Prostate gland (tissue), 2 donors: ENCODE results near the gene CSNK1G3. TPM values are rescaled to one million over a fixed set of nuclear protein-coding genes. Genes with fewer than 3 reads are reported as not detected.

Source experiments
- DNase-seq: peaks from one replicate; pipeline ENCODE4 v3.0.0-alpha.2; 2019; ENCODE audit warnings: low spot score
- H3K27ac ChIP-seq, 2 donors: fragments of 200-600 bp; sonication (generic); 2 replicates each; pipeline ENCODE4 v1.5.1; 2017 to 2019
- H3K27me3 ChIP-seq: fragments of 200-600 bp; sonication (generic); replicated peaks from 2 replicates; pipeline ENCODE4 v1.5.1; 2019; ENCODE audit not compliant: insufficient read depth
- H3K36me3 ChIP-seq, 2 donors: fragments of 200-600 bp; sonication (generic); 1 replicate in 1 of 2; 2 replicates in 1 of 2; pipeline versions ENCODE4 v1.5.1 to v1.8.1; 2017 to 2019
- H3K4me1 ChIP-seq: fragments of 200-600 bp; sonication (generic); replicated peaks from 2 replicates; pipeline ENCODE4 v1.5.1; 2019
- H3K4me3 ChIP-seq, 2 donors: fragments of 200-600 bp; sonication (generic); 2 replicates each; pipeline ENCODE4 v1.5.1; 2017 to 2019
- H3K9me3 ChIP-seq: fragments of 200-600 bp; sonication (generic); 2 replicates; pipeline ENCODE4 v1.5.1; 2017
- POLR2A ChIP-seq: fragments of 450-650 bp; IDR thresholded peaks from one replicate; pipeline ENCODE4 v1.6.1; 2016; ENCODE audit warnings: antibody characterized with exemption, mild to moderate bottlenecking
- POLR2AphosphoS5 ChIP-seq: sonication (generic); formaldehyde crosslinking; IDR thresholded peaks from one replicate; pipeline ENCODE4 v1.6.1; 2017; ENCODE audit warnings: antibody characterized with exemption
- WGBS: methylation state at CpG from one replicate; pipeline ENCODE4 v1.1.5; 2018; 5-methylcytosine and 5-hydroxymethylcytosine counted together
- intact Hi-C: fragments of 100-400 bp; cut with DNase I; formaldehyde crosslinking; loops from one replicate; pipeline ENCODE4 v1.14.2; 2022
- total RNA-seq, 2 donors: library from RNA; depleted of rRNA; stranded (reverse); fragments of >200 nt; gene quantifications; one replicate each; pipeline ENCODE4 v1.1.0, GENCODE V29; 2016
- TF ChIP-seq, protein P1 (sequence below), 4 experiments: fragments of 200-600 bp in 2 of 4; fragments of 450-650 bp in 2 of 4; sonication (generic) in 2 of 4; IDR thresholded peaks; 1 replicate in 3 of 4; 2 replicates in 1 of 4; pipeline ENCODE4 v1.5.1; 2016 to 2019; ENCODE audit warnings: antibody characterized with exemption in 4 of 4, mild to moderate bottlenecking in 2 of 4, moderate library complexity in 2 of 4

Gene CSNK1G3
- total RNA-seq, 2 donors from 2014 or later: 37.1 to 43.1 TPM

DNA sequence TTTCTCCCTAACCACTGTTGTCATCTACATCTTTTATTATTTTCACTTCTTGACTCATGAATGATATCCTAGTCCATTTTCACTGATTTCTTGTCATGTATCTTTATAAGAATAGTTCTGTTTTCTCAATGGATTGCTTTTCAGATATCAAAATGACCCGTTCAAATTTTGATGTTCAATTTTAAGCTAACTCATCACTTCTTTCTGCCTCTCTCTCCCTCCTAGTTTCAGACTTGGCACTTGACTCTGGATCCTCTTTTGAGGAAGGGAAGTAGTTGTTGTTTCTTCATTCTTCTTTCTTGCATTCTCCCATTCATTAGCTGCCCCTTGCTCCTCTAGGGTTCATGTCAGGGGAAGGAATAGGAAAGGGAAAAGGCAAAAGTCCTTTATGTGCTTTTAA, 23.7 kb downstream of the CSNK1G3 start:
- no peaks in the 10 kb centered on the region for H3K27me3 ChIP-seq
- no peak overlapping the region for H3K4me3 ChIP-seq
- H3K4me1 ChIP-seq: no peaks in the 10 kb centered on the region
- TF ChIP-seq POLR2AphosphoS5 (no peak), POLR2A (no peak)
- TF ChIP-seq, protein P1, sequence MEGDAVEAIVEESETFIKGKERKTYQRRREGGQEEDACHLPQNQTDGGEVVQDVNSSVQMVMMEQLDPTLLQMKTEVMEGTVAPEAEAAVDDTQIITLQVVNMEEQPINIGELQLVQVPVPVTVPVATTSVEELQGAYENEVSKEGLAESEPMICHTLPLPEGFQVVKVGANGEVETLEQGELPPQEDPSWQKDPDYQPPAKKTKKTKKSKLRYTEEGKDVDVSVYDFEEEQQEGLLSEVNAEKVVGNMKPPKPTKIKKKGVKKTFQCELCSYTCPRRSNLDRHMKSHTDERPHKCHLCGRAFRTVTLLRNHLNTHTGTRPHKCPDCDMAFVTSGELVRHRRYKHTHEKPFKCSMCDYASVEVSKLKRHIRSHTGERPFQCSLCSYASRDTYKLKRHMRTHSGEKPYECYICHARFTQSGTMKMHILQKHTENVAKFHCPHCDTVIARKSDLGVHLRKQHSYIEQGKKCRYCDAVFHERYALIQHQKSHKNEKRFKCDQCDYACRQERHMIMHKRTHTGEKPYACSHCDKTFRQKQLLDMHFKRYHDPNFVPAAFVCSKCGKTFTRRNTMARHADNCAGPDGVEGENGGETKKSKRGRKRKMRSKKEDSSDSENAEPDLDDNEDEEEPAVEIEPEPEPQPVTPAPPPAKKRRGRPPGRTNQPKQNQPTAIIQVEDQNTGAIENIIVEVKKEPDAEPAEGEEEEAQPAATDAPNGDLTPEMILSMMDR (IDR thresholded peaks at IDR 0.05): no peak
- no peaks in the 10 kb centered on the region for H3K36me3 ChIP-seq
- DNase-seq: no peak
- intact Hi-C loops: no loop called here
- no peaks in the 10 kb centered on the region for H3K9me3 ChIP-seq
- 94% methylated on average over 1 of the region's 1 CpG for WGBS
- no peak overlapping the region for H3K27ac ChIP-seq

DNA sequence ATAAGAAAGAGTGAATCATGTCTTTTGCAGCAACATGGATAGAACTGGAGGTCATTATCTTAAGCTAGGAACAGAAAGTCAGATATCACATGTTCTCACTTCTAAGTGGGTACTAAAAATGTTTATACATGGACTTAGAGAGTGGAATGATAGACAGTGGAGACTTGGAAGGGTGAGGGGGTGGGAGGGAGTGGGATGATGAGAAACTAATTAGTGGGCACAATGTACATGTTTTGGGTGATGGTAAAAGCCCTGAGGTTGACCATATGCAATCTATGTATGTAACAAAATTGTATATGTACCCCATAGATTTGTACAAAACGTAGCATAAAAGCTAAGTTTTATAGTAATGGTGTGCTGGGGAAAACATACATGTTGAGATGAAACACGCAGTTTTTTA, 25.3 kb downstream of the CSNK1G3 start:
- intact Hi-C loops: no loop called here
- Histone ChIP-seq H3K4me1 (no peaks in the 10 kb centered on the region), H3K9me3 (no peaks in the 10 kb centered on the region), H3K4me3 (no peak overlapping the region), H3K36me3 (no peaks in the 10 kb centered on the region), H3K27ac (no peak overlapping the region), H3K27me3 (no peaks in the 10 kb centered on the region)
- 94% methylated on average over 2 of the region's 2 CpGs for WGBS
- TF ChIP-seq POLR2AphosphoS5 (no peak), POLR2A (no peak)
- TF ChIP-seq, protein P1 (IDR thresholded peaks at IDR 0.05): no peak
- DNase-seq: no peak

DNA sequence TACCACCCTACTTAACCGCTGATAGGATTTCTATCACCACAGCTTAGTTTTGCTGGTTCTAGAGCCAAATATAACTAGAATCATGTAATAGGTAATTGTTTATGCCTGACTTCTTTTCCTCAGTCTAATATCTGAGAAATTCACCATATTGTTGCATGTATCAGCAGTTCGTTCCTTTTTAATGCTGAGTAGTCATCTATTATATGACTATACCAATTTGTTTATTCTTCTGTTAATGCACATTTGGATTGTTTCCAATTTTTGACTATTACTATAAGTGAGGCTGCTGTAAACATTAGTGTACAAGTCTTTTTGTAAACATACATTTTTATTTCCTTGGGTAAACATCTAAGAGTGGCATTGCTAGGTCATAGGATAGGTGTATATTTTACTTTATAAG, 25.9 kb downstream of the CSNK1G3 start:
- no peaks in the 10 kb centered on the region for H3K27me3 ChIP-seq
- TF ChIP-seq, protein P1 (IDR thresholded peaks at IDR 0.05): no peak
- no peak for TF ChIP-seq POLR2AphosphoS5
- no peak for TF ChIP-seq POLR2A
- DNase-seq: no peak
- H3K4me1 ChIP-seq: no peaks in the 10 kb centered on the region
- H3K27ac ChIP-seq: no peak overlapping the region
- intact Hi-C loops: no loop called here
- H3K9me3 ChIP-seq: no peaks in the 10 kb centered on the region
- 95% methylated on average over 2 of the region's 2 CpGs for WGBS
- H3K4me3 ChIP-seq: no peak overlapping the region
- H3K36me3 ChIP-seq: no peaks in the 10 kb centered on the region

DNA sequence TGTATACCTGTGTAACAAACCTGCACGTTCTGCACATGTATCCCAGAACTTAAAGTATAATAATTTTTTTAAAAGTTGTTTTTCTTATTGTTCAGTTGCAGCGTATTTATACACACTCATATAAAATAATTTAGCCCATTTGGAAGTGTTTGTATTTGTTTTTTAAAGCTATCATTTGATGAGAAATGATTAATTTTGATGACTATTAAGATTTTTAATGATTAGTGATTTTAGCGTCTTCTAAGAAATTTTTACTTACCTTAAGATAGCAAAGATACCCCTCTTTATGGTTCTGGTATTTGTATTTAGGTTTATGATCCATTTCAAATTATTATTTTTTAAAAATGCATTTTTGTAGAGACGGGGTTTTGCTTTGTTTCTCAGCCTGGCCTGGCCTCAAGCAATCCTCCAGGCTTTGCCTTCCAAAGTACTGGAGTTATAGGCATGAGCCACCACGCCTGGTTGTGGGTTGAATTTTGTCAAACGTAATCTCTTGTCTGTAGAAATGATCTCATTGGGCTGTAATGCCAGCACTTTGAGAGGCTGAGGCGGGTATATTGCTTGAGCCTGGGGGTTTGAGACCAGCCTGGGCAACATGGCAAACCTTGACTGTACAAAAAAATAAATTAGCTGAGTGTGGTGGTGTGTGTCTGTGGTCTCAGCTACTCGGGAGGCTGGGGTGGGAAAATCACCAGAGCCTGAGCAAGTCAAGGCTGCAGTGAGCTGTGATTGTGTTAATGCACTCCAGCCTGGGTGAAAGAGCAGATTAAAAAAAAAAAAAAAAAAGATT, 26.9 kb downstream of the CSNK1G3 start:
- Histone ChIP-seq H3K27ac (no peak overlapping the region), H3K27me3 (no peaks in the 10 kb centered on the region), H3K9me3 (no peaks in the 10 kb centered on the region), H3K4me3 (no peak overlapping the region), H3K36me3 (no peaks in the 10 kb centered on the region), H3K4me1 (no peaks in the 10 kb centered on the region)
- intact Hi-C loops: no loop called here
- TF ChIP-seq POLR2AphosphoS5 (no peak), POLR2A (no peak)
- TF ChIP-seq, protein P1 (IDR thresholded peaks at IDR 0.05): no peak
- no peak for DNase-seq
- WGBS: 92% methylated on average over 8 of the region's 8 CpGs

DNA sequence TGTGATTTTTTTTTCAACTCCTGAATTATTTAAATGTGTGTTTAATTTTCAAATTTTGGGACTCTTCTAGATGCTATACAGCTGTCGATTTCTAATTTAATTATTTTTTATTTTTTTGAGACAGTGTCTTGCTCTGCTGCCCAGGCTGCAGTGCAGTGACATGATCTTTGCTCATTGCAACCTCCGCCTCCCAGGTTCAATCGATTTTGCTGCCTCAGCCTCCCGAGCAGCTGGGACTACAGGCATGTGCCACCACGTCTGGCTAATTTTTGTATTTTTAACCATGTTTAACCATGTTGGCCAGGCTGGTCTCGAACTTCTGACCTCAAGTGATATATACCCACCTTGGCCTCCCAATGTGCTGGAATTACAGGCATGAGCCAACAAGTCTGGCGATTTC, 28.6 kb downstream of the CSNK1G3 start:
- H3K27ac ChIP-seq: no peak overlapping the region
- H3K9me3 ChIP-seq: no peaks in the 10 kb centered on the region
- no peak overlapping the region for H3K4me3 ChIP-seq
- H3K27me3 ChIP-seq: no peaks in the 10 kb centered on the region
- no peak for TF ChIP-seq POLR2A
- TF ChIP-seq, protein P1 (IDR thresholded peaks at IDR 0.05): no peak
- TF ChIP-seq POLR2AphosphoS5: no peak
- intact Hi-C loops: no loop called here
- no peaks in the 10 kb centered on the region for H3K4me1 ChIP-seq
- 96% methylated on average over 7 of the region's 7 CpGs for WGBS
- no peaks in the 10 kb centered on the region for H3K36me3 ChIP-seq
- DNase-seq: no peak
